K562 (cell line): ENCODE measurements around the gene RIC3.

Source experiments
- CTCF ChIP-seq, 3 experiments: IDR thresholded peaks in 2 of 3; conservative IDR thresholded peaks in 1 of 3; 2 replicates each; pipeline ENCODE4 v1.5.1; 2011 to 2012; ENCODE audit warnings: low read length in 3 of 3, mild to moderate bottlenecking in 3 of 3, control low read depth in 2 of 3, improper control_type of control experiment in 1 of 3, inconsistent platforms in 1 of 3, low read depth in 1 of 3, mixed read lengths in 1 of 3, moderate library complexity in 1 of 3; ENCODE audit not compliant: insufficient read depth in 2 of 3
- FOSL1 ChIP-seq: fragments of 200-800 bp; sonication (Bioruptor generic); conservative IDR thresholded peaks from 2 replicates; pipeline ENCODE4 v1.6.1; 2016; ENCODE audit warnings: missing genetic modification characterization, missing compliant biosample characterization
- GATA2 ChIP-seq: sonication (generic); formaldehyde crosslinking; IDR thresholded peaks from 2 replicates; pipeline ENCODE4 v1.4.0; 2020; ENCODE audit warnings: mild to moderate bottlenecking, missing genetic modification reagents
- IRF9 ChIP-seq: fragments of 450-650 bp; IDR thresholded peaks from 2 replicates; pipeline ENCODE4 v1.6.1; 2016; ENCODE audit warnings: missing biosample characterization, missing genetic modification characterization
- RNF219 ChIP-seq: fragments of 250-450 bp; sonication (Bioruptor Pico); IDR thresholded peaks from 2 replicates; pipeline ENCODE4 v1.5.0; 2022; ENCODE audit warnings: mild to moderate bottlenecking
- SREBF1 ChIP-seq: fragments of 150-350 bp; IDR thresholded peaks from 2 replicates; pipeline ENCODE4 v1.6.1; 2014; ENCODE audit warnings: antibody characterized with exemption, low read depth, low read length, borderline replicate concordance
- TAF1 ChIP-seq: IDR thresholded peaks from 2 replicates; pipeline ENCODE4 v1.6.1; 2011; ENCODE audit warnings: mild to moderate bottlenecking, low read length, moderate library complexity; ENCODE audit not compliant: insufficient read depth, control insufficient read depth, severe bottlenecking; ENCODE audit errors: extremely low read depth
- TAF7 ChIP-seq: fragments of 450-650 bp; IDR thresholded peaks from 2 replicates; pipeline ENCODE4 v1.6.1; 2016; ENCODE audit warnings: missing genetic modification characterization, missing compliant biosample characterization
- TRIM25 ChIP-seq: fragments of 450-650 bp; IDR thresholded peaks from 2 replicates; pipeline ENCODE4 v1.7.0; 2016; ENCODE audit warnings: borderline replicate concordance
- USF2 ChIP-seq: sonication (generic); formaldehyde crosslinking; IDR thresholded peaks from 2 replicates; pipeline ENCODE4 v1.5.0; 2020; ENCODE audit warnings: missing genetic modification reagents
- YY1 ChIP-seq, 3 experiments: IDR thresholded peaks; 2 replicates each; pipeline ENCODE4 v1.6.1; 2011; ENCODE audit warnings: low read length in 2 of 3, mild to moderate bottlenecking in 2 of 3, moderate library complexity in 2 of 3, borderline replicate concordance in 1 of 3, control low read depth in 1 of 3, low read depth in 1 of 3; ENCODE audit not compliant: insufficient read depth in 3 of 3, insufficient replicate concordance in 2 of 3, control insufficient read depth in 1 of 3, insufficient read length in 1 of 3; ENCODE audit errors: extremely low read depth in 1 of 3
- ZBTB7A ChIP-seq: IDR thresholded peaks from 2 replicates; pipeline ENCODE4 v1.6.1; 2011; ENCODE audit warnings: low read depth, mild to moderate bottlenecking, low read length, moderate library complexity, borderline replicate concordance; ENCODE audit not compliant: control insufficient read depth
- ZSCAN29 ChIP-seq: fragments of 450-650 bp; IDR thresholded peaks from 2 replicates; pipeline ENCODE4 v1.6.1; 2017

- TF ChIP-seq TAF1: no peak
- no peak for TF ChIP-seq ZBTB7A
- TF ChIP-seq CTCF (IDR thresholded peaks at IDR 0.05 in 2 of 3, conservative IDR thresholded peaks at IDR 0.05 in 1 of 3; ENCODE audit: insufficient read depth in 2 of 3, low read depth in 1 of 3, low read length in 3 of 3): no peak
- no peak for TF ChIP-seq IRF9
- no peak for TF ChIP-seq TAF7 (tag)
- no peak for TF ChIP-seq FOSL1 (tag)
- TF ChIP-seq YY1 (IDR thresholded peaks at IDR 0.05; ENCODE audit: borderline replicate concordance in 1 of 3, control insufficient read depth in 1 of 3, extremely low read depth in 1 of 3, insufficient read depth in 3 of 3, insufficient read length in 1 of 3, insufficient replicate concordance in 2 of 3, low read depth in 1 of 3, low read length in 2 of 3): no peak
- no peak for TF ChIP-seq TRIM25
- TF ChIP-seq USF2 (CRISPR knock-in tag): no peak
- TF ChIP-seq RNF219 (CRISPR knock-in tag): no peak
- no peak for TF ChIP-seq ZSCAN29
- no peak for TF ChIP-seq GATA2 (CRISPR knock-in tag)
- TF ChIP-seq SREBF1: no peak
Measured at GRCh38 chr11:8098879-8099278, 69.9 kb downstream of the RIC3 start.
